LNCAP (cell line): Measurements from ENCODE around the gene HPCAL1.

Source experiments
- TF ChIP-seq, protein P1 (sequence below): fragments of 450-650 bp; IDR thresholded peaks from 2 replicates; pipeline ENCODE4 v1.5.1; 2017; ENCODE audit warnings: mild to moderate bottlenecking

HPCAL1 gene

DNA sequence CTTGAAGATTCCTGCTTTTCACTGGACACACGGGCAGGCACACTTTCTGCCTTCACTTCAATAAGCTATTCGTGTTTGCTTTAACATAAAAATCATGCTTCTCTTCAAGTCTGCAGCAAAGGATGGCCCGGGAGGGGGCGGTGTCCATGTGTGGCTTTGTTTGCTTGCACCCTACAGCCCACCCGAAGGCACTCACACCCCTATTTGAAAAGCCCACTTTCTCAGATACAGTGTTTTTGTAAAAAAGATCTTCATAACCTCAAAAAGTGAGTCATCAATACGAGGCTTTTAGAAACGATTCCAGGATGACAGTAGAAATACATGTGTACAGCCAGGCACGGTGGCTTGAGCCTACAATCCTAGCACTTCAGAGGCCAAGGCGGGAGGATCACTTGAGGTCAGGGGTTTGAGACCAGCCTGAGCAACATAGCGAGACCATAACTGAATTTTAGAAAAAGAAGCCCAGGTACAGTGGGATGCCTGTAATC, 36.5 kb upstream of the HPCAL1 start:
- TF ChIP-seq, protein P1, sequence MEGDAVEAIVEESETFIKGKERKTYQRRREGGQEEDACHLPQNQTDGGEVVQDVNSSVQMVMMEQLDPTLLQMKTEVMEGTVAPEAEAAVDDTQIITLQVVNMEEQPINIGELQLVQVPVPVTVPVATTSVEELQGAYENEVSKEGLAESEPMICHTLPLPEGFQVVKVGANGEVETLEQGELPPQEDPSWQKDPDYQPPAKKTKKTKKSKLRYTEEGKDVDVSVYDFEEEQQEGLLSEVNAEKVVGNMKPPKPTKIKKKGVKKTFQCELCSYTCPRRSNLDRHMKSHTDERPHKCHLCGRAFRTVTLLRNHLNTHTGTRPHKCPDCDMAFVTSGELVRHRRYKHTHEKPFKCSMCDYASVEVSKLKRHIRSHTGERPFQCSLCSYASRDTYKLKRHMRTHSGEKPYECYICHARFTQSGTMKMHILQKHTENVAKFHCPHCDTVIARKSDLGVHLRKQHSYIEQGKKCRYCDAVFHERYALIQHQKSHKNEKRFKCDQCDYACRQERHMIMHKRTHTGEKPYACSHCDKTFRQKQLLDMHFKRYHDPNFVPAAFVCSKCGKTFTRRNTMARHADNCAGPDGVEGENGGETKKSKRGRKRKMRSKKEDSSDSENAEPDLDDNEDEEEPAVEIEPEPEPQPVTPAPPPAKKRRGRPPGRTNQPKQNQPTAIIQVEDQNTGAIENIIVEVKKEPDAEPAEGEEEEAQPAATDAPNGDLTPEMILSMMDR = no peak

DNA sequence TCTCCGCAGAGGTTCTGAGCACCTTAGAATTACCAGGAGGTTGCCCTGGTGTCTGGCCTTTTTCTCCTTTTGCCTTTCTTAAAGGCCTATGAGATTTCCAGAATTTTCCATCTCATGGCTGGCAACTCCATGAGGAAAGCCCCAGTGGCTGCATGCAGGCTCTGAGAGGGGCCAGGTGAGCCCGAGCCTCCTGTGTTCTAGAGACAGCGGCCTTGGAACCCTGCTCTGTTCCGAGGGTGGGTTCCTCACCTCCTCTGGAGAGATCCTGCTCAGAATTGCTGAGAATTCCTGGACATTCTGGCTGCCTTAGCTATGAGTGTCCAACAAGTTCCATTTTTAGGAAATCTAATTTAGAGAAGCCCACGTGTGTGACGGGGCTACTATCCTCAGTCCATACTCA, 35.7 kb upstream of the HPCAL1 start:
- TF ChIP-seq, protein P1 = no peak

DNA sequence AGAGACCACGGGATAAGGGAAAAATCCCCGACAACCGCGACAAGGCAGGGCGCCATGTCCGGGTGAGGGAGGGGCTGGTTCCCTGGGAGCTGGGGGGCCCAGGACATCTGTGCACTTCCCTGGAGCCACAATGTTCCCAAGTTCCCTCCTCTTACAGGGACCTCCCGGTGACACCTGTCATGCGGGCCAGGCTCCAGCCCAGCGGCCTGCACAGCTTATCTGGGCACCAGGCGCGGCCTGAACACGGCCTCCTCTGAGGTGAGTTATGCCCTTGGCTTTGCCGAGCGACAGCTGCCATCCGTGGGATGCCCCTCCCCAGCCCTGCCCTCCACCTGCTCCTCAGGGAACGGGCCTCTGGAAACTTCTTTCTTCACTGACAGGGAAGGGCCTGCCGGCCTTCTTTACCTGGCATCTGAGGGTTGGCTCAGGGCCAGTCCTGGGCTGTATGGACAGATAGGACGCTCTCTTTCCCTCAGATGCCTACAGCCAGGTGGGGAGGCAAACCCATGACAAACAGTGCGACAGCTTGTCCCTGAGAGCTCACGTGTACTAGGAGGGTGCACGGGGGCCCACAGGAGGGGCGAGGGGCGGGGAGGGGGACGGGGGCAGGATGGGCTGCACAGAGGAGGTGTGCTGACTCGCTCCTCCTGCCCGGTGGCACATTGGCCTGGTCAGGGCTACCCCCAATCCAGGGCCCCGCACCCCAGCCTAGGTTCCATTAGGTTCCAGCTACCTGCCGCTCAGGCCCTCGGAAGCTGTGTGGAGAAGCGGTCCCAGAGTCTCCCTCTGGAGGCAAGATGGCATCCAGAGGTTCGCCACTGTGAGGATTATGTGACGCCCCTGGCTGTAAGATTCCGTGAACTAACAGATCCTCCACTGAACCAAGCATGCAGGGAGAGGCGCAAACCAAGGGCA, 34.9 kb upstream of the HPCAL1 start:
- TF ChIP-seq, protein P1 = no peak

DNA sequence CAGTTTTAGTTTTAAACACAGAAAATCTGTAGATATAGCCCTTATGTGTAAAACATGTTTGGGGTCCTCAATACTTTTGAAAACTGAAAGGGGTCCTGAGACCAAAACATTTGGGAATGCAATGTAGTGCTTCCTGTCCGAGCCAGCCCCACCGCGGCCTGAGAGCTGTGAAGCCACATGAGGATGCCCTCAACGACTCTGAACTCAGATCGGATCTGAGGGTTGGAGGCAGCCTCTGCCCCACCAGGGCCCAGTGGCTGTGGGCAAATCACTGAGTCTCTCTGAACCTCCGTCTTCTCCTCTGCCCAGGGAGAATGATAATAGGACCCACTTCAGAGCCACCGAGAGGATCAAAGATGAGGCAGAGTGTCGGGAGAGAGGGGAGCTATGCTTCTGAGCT, 33.4 kb upstream of the HPCAL1 start:
- TF ChIP-seq, protein P1 = no peak

DNA sequence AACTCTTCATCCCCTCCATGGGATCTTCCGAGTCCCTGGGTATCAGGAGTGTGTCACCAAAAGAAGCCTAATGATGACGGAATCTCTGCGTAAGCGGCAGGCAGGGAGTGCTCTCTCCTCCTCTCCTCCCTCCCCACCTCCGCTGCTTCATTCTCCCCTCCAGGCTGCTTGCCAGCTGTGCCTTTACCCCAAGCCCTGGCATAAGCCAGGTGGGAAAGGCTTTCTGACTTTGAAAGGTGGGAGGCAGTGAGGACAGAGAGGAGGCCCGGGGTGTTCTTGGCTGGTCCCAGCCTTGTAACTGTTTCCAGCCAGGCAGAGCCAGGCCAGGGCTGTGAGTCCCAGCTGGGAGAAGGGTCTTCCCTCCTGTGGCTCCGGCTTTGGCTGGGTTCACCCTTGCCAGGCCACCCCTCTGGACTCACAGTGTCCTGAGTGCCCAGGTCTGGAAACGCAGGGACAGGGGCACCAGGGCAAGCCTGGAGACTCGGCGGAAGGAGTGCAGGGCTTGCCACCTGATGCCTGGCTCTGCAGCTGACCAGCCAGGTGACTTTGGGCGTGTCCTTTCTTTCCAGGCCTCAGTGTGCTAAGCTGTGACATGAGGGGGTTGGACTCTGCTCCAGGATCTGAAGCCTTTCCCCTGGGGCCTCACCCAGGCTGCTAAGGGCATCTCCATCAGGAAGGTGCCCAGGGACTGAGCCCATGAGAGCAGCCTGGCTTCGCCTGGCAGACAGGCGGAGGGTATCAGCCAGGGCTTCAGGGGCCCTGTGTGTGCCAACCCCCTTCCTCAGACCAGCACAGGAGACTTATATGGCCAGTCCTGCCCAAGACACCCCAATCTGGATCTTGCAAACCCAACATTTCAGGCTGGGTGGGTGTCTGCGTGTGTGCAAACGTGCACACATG, 32.7 kb upstream of the HPCAL1 start:
- TF ChIP-seq, protein P1 = no peak

DNA sequence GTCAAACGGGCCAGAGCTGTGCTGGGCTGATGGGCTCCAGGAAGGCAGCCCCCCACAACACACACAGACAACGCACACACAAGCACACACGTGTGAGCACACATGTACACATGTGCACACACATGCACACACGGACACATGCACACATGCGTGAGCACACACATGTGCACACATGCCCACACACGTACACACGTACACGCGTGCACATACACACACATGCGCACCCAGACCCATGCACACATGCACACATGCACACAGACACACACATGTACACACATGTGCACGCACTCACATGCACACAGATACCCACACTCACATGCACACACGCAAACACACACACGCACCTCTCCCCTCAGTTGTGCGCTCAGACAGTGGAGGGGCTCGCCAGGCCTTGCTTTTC, 31.2 kb upstream of the HPCAL1 start:
- TF ChIP-seq, protein P1 = no peak

DNA sequence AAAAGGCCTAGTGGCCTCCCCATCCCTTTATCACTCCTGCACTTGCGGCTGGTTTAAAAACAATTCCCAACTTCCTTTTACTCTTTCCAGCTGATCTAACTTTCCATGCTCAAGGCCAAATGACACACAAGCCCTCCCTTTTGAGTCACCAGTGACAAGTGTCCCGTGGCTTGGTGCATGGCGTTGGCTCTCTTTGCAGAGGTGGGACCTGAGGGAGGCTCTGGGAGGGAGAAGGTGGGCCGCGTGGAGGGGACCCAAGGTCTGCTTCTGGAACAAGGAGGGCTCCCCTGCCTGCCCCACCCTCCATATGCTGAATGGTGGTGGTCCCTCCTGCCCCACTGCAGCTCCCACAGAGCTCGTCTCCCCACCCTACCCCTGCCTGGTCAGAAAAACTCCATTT, 30.8 kb upstream of the HPCAL1 start:
- TF ChIP-seq, protein P1 = no peak
